PFSK-1 (cell line): ENCODE measurements around the gene RGS7BP.

Experiments
- FOXP2 ChIP-seq: optimal IDR thresholded peaks from 2 replicates; pipeline ENCODE3; 2011; ENCODE audit warnings: borderline replicate concordance, control low read depth, inconsistent platforms; ENCODE audit not compliant: insufficient read depth; ENCODE audit errors: extremely low read length, extremely low read depth
- POLR2AphosphoS5 ChIP-seq: IDR thresholded peaks from 2 replicates; pipeline ENCODE4 v1.6.1; 2012; ENCODE audit warnings: low read depth, mild to moderate bottlenecking, control low read depth, low read length, moderate library complexity
- SIN3A ChIP-seq: IDR thresholded peaks from 2 replicates; pipeline ENCODE4 v1.6.1; 2012; ENCODE audit warnings: mild to moderate bottlenecking, low read length, moderate library complexity, borderline replicate concordance; ENCODE audit not compliant: insufficient read depth
- TAF1 ChIP-seq: IDR thresholded peaks from 2 replicates; pipeline ENCODE4 v1.6.1; 2012; ENCODE audit warnings: low read length, control low read depth, borderline replicate concordance; ENCODE audit not compliant: insufficient read depth
- TF ChIP-seq, protein P1 (sequence below), 2 experiments: IDR thresholded peaks; 2 replicates each; pipeline versions ENCODE4 v1.6.1 to v1.8.0; 2011 to 2012; ENCODE audit warnings: low read depth in 2 of 2, low read length in 2 of 2, control low read depth in 1 of 2, inconsistent platforms in 1 of 2, mild to moderate bottlenecking in 1 of 2, moderate library complexity in 1 of 2; ENCODE audit not compliant: insufficient read depth in 1 of 2

DNA sequence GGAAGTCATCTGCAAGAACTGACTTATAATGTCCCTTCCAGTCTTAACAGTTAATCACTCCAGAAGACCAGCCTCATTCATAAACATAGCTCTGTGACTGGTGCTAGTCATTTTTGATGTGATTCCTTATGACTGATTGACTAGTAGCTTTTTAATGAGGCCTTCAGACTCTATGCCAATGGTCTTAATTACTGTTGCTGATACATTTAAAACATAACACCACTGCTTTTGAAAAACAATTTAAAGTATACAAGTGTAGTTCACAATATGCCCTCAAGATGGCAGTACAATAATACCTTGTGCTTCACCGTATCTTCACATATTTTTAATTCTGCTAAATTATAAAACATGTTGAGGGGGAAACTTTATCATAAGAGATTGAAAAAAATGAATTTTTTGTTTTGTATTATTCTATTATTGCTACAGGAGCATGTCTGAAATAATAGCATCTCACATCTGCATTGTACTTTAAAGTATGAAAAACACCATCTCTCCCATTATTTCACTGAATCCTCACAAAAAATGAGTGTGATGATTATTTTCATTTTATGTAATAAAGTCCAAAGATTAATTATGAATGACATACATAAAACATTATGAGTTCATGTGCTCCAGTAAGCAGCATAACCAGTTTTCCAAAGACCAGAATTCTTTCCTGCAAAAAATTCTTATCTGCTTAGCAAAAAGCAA, 129.3 kb downstream of the RGS7BP start:
- TF ChIP-seq, protein P1, sequence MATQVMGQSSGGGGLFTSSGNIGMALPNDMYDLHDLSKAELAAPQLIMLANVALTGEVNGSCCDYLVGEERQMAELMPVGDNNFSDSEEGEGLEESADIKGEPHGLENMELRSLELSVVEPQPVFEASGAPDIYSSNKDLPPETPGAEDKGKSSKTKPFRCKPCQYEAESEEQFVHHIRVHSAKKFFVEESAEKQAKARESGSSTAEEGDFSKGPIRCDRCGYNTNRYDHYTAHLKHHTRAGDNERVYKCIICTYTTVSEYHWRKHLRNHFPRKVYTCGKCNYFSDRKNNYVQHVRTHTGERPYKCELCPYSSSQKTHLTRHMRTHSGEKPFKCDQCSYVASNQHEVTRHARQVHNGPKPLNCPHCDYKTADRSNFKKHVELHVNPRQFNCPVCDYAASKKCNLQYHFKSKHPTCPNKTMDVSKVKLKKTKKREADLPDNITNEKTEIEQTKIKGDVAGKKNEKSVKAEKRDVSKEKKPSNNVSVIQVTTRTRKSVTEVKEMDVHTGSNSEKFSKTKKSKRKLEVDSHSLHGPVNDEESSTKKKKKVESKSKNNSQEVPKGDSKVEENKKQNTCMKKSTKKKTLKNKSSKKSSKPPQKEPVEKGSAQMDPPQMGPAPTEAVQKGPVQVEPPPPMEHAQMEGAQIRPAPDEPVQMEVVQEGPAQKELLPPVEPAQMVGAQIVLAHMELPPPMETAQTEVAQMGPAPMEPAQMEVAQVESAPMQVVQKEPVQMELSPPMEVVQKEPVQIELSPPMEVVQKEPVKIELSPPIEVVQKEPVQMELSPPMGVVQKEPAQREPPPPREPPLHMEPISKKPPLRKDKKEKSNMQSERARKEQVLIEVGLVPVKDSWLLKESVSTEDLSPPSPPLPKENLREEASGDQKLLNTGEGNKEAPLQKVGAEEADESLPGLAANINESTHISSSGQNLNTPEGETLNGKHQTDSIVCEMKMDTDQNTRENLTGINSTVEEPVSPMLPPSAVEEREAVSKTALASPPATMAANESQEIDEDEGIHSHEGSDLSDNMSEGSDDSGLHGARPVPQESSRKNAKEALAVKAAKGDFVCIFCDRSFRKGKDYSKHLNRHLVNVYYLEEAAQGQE (IDR thresholded peaks at IDR 0.05; ENCODE audit: insufficient read depth in 1 of 2, low read depth in 2 of 2, low read length in 2 of 2) = no peak
- TF ChIP-seq POLR2AphosphoS5 (no peak), TAF1 (no peak), SIN3A (no peak), FOXP2 (no peak)
